HEK293T (cell line): ENCODE results near the gene FBXO31.

Experiments used
- ARNT ChIP-seq: fragments of 450-650 bp; IDR thresholded peaks from 2 replicates; pipeline ENCODE4 v1.6.1; 2017; ENCODE audit warnings: mild to moderate bottlenecking
- FOXM1 ChIP-seq: fragments of 450-650 bp; IDR thresholded peaks from 2 replicates; pipeline ENCODE4 v1.6.1; 2017; ENCODE audit warnings: mild to moderate bottlenecking, borderline replicate concordance
- HDGF ChIP-seq: fragments of 450-650 bp; IDR thresholded peaks from 2 replicates; pipeline ENCODE4 v1.6.1; 2017; ENCODE audit warnings: antibody characterized with exemption, borderline replicate concordance
- SP1 ChIP-seq: fragments of 450-650 bp; IDR thresholded peaks from 2 replicates; pipeline ENCODE4 v1.6.1; 2017
- SUZ12 ChIP-seq: fragments of 450-650 bp; IDR thresholded peaks from 2 replicates; pipeline ENCODE4 v1.6.1; 2016; ENCODE audit warnings: mild to moderate bottlenecking
- TARDBP ChIP-seq: fragments of 450-650 bp; IDR thresholded peaks from 2 replicates; pipeline ENCODE4 v1.6.1; 2016
- TF ChIP-seq, protein P1 (sequence below): fragments of 450-650 bp; IDR thresholded peaks from 2 replicates; pipeline ENCODE4 v1.6.1; 2016

- no peak for TF ChIP-seq FOXM1
- TF ChIP-seq SUZ12, result no peak
- TF ChIP-seq ARNT, result no peak
- TF ChIP-seq SP1, result no peak
- TF ChIP-seq TARDBP, result no peak
- TF ChIP-seq, protein P1, sequence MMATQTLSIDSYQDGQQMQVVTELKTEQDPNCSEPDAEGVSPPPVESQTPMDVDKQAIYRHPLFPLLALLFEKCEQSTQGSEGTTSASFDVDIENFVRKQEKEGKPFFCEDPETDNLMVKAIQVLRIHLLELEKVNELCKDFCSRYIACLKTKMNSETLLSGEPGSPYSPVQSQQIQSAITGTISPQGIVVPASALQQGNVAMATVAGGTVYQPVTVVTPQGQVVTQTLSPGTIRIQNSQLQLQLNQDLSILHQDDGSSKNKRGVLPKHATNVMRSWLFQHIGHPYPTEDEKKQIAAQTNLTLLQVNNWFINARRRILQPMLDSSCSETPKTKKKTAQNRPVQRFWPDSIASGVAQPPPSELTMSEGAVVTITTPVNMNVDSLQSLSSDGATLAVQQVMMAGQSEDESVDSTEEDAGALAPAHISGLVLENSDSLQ, result no peak
- no peak for TF ChIP-seq HDGF
Measured at GRCh38 chr16:87347932-87348615, 35.5 kb downstream of the FBXO31 start.
